ENCODE measurements around the gene RNF112. TPM values are rescaled to one million over a fixed set of nuclear protein-coding genes. Genes with fewer than 3 reads are reported as not detected.

The RNF112 gene
- total and polyA plus RNA-seq, 2 of the 8 experiments (the other 6 are each of a cell fraction or from before 2014, with no cell fraction given), result 1.1 to 2.2 TPM

DNA sequence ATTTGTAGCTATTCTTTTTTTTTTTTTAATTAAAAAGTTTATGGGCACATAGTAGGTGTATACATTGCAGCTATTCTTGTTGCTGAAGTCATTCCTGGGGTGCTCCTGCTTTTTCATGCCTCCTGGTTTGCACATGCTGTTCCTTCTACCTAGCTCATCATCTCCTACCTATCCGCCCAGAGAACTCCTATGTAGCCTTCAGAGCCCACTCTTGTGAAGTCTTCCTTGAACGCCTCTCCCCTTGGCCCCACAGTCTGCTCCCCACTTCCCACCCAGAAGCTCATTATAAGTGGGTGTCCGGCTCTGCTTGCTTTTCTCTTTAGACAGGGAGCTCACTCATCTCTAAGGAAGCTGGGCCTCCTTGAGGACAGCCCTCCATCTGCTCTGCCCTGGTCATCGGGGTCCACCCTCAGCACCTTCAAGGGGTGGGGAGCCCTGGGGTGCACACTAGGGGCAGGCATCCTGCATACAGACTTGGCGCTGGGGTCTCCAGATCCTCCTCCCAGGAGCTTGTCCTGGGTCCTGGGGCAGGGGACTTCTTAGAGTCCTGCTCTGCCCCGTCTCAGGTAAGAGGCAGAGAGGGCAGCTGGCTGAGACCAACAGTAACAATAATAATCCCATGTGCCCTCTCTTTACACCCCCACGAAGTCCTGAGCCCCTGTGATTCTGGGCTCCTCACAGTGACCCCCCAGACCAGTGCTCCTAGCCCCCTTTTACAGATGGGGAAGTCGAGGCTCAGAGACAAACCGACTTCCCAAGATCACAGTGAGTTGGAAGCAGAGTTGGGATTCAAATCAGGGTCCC, 45.0 kb upstream of the RNF112 start:
- 82% methylated on average over 9 of the region's 9 CpGs; no CpG with 5 or more reads in 1 of the 2 experiments for WGBS, 2 experiments (ENCODE audit: extremely low coverage in 1 of 2, insufficient coverage in 1 of 2, insufficient read length in 1 of 2, insufficient replicate concordance in 2 of 2, low coverage in 1 of 2, low lambda C conversion rate in 2 of 2, missing lambda C conversion rate in 1 of 2)
- Histone ChIP-seq H3K4me2 (ENCODE audit: insufficient read depth in 1 of 2, low read depth in 2 of 2, low read length in 2 of 2) (no peak overlapping the region), H2BK20ac (ENCODE audit: low read length) (no peak overlapping the region), H2BK12ac (ENCODE audit: low read depth, low read length) (no peak overlapping the region), H2BK5ac (ENCODE audit: low read depth, low read length) (no peak overlapping the region), H3K27me3 (replicated peaks in 1 of 4; ENCODE audit: control insufficient read depth in 3 of 4, extremely low read depth in 1 of 4, insufficient read depth in 3 of 4, low read length in 3 of 4) (no peaks in the 10 kb centered on the region; a peak in 1 of 7 replicates), H4K8ac (ENCODE audit: extremely low read depth, insufficient read depth, low read length) (no peak overlapping the region), H3K23ac (ENCODE audit: insufficient read length) (no peak overlapping the region), H3K4ac (replicated peaks; ENCODE audit: insufficient read length, low read depth, low read length) (no peak overlapping the region), H3K4me1 (replicated peaks in 1 of 4; ENCODE audit: control insufficient read depth in 3 of 4, insufficient read depth in 4 of 4, low read length in 3 of 4) (peaks cover 0 to 9% (median 3%) of the 10 kb centered on the region in 4 experiments; a peak in 4 of 7 replicates), H4K5ac (ENCODE audit: insufficient read length, low read depth, low read length) (no peak overlapping the region), H3K79me2 (ENCODE audit: control insufficient read depth in 1 of 2, insufficient read depth in 2 of 2, low read length in 2 of 2) (no peaks in the 10 kb centered on the region), H3K14ac (ENCODE audit: insufficient read length) (no peak overlapping the region), H3K23me2 (ENCODE audit: low read depth, low read length) (peaks cover 6% of the 10 kb centered on the region; the same call in 1 of the 2 replicates), H2AK5ac (ENCODE audit: low read depth, low read length) (no peak overlapping the region), H3K27ac (ENCODE audit: low read depth, low read length) (no peak overlapping the region), H3K36me3 (ENCODE audit: control insufficient read depth in 2 of 4, insufficient read depth in 4 of 4, low read length in 3 of 4) (no peaks in the 10 kb centered on the region), H3K56ac (replicated peaks; ENCODE audit: insufficient read length, low read depth, low read length) (no peak overlapping the region), H2BK15ac (ENCODE audit: low read length) (no peak overlapping the region), H3K18ac (ENCODE audit: extremely low read depth, low read length) (no peak overlapping the region), H2BK120ac (replicated peaks; ENCODE audit: low read depth, low read length) (no peak overlapping the region), H3K9ac (replicated peaks in 1 of 4; ENCODE audit: extremely low read depth in 1 of 4, low read depth in 3 of 4, low read length in 3 of 4) (no peak overlapping the region), H4K91ac (replicated peaks; ENCODE audit: insufficient read length, low read length) (no peak overlapping the region), H3K9me3 (ENCODE audit: insufficient read depth in 2 of 2, low read depth in 1 of 2, low read length in 1 of 2) (no peaks in the 10 kb centered on the region), H4K20me1 (replicated peaks in 1 of 2; ENCODE audit: control insufficient read depth in 1 of 2, insufficient read depth in 2 of 2, low read length in 2 of 2) (no peaks in the 10 kb centered on the region), H3K4me3 (ENCODE audit: extremely low read depth in 1 of 4, insufficient read depth in 2 of 4, low read depth in 3 of 4, low read length in 4 of 4) (no peak overlapping the region), H2AFZ (ENCODE audit: low read length) (no peak overlapping the region), H3K79me1 (ENCODE audit: low read depth, low read length) (no peaks in the 10 kb centered on the region)
- DNase-seq (ENCODE audit: low read depth in 1 of 2, low spot score in 2 of 2), result no peak
- POLR2A ChIA-PET (ENCODE audit: partially characterized antibody), result interaction anchor here (0.7 to 6.2 kb wide), 6 partner anchors 10 to 101 kb away, joined by 3 to 32 read pairs (median 4); partner anchors contain the start of genes MAPK7 and MFAP4
- FAIRE-seq, result no peak
- CTCF ChIA-PET (ENCODE audit: partially characterized antibody), result interaction anchor here (0.6 to 6.7 kb wide), 16 partner anchors 8 to 400 kb away, joined by 3 to 66 read pairs (median 6); partner anchors contain the start of gene MAPK7
- TF ChIP-seq CBX5 (IDR thresholded peaks at IDR 0.05; ENCODE audit: low read depth, low read length), result no peak
- TF ChIP-seq YY1 (IDR thresholded peaks at IDR 0.05; ENCODE audit: low read depth, low read length), result no peak
- TF ChIP-seq CEBPB (IDR thresholded peaks at IDR 0.05; ENCODE audit: low read depth, low read length), result no peak
- TF ChIP-seq SAP30 (IDR thresholded peaks at IDR 0.05; ENCODE audit: insufficient read depth, insufficient replicate concordance, low read length), result no peak
- no peak for TF ChIP-seq FOSL1 (IDR thresholded peaks at IDR 0.05; ENCODE audit: insufficient read depth, low read depth, low read length)
- no peak for TF ChIP-seq BACH1 (IDR thresholded peaks at IDR 0.05; ENCODE audit: low read length)
- no peak for TF ChIP-seq GTF2F1 (IDR thresholded peaks at IDR 0.05; ENCODE audit: borderline replicate concordance, low read depth, low read length)
- TF ChIP-seq EGR1 (IDR thresholded peaks at IDR 0.05; ENCODE audit: borderline replicate concordance, low read depth, low read length), result no peak
- no peak for TF ChIP-seq CBX8 (IDR thresholded peaks at IDR 0.05; ENCODE audit: borderline replicate concordance, low read depth, low read length)
- no peak for TF ChIP-seq EZH2 (IDR thresholded peaks at IDR 0.05; ENCODE audit: low read depth, low read length, severe bottlenecking)
- no peak for TF ChIP-seq SIN3A (conservative IDR thresholded peaks at IDR 0.05 in 1 of 2, IDR thresholded peaks at IDR 0.05 in 1 of 2; ENCODE audit: low read depth in 1 of 2, low read length in 2 of 2)
- TF ChIP-seq PHF8 (conservative IDR thresholded peaks at IDR 0.05; ENCODE audit: low read depth, low read length), result no peak

Measured in H1 (cell line).